Lung (tissue), 12 donors: ENCODE results near the gene PISD. TPM values are rescaled to one million over a fixed set of nuclear protein-coding genes. Genes with fewer than 3 reads are reported as not detected.

Experiments
- ATAC-seq: fragments of 200-7000 bp; cut with Tn5 transposase; one replicate; pipeline ENCODE4 v1.9.1; 2020; ENCODE audit warnings: moderate number of reproducible peaks; ENCODE audit not compliant: insufficient read depth, low FRiP score
- DNase-seq, 3 donors: peaks; one replicate each; pipeline ENCODE4 v3.0.0-alpha.2; 2013 to 2017
- H3K27ac ChIP-seq, 2 donors: one replicate each; pipeline ENCODE4 v1.5.1; 2013; ENCODE audit warnings: mild to moderate bottlenecking in 2 of 2, moderate library complexity in 2 of 2, control low read depth in 1 of 2, inconsistent platforms in 1 of 2, low read depth in 1 of 2, low read length in 1 of 2
- H3K27me3 ChIP-seq, 3 donors: one replicate each; pipeline ENCODE4 v1.5.1; 2013; ENCODE audit warnings: low read length in 2 of 3; ENCODE audit not compliant: control insufficient read depth in 3 of 3, insufficient read depth in 3 of 3
- H3K36me3 ChIP-seq, 4 donors: one replicate each; pipeline ENCODE4 v1.5.1; 2013; ENCODE audit warnings: low read length in 4 of 4, mild to moderate bottlenecking in 1 of 4, moderate library complexity in 1 of 4; ENCODE audit not compliant: control insufficient read depth in 4 of 4, insufficient read depth in 4 of 4
- H3K4me1 ChIP-seq, 5 donors: one replicate each; pipeline ENCODE4 v1.5.1; 2013; ENCODE audit warnings: low read length in 5 of 5, mild to moderate bottlenecking in 2 of 5, moderate library complexity in 1 of 5; ENCODE audit not compliant: control insufficient read depth in 5 of 5, insufficient read depth in 5 of 5
- H3K4me3 ChIP-seq: one replicate; pipeline ENCODE4 v1.5.1; 2013; ENCODE audit warnings: mild to moderate bottlenecking, control low read depth, moderate library complexity
- H3K9ac ChIP-seq, 2 donors: one replicate each; pipeline ENCODE4 v1.5.1; 2013; ENCODE audit warnings: low read length in 2 of 2, control low read depth in 1 of 2; ENCODE audit not compliant: insufficient read depth in 1 of 2
- H3K9me3 ChIP-seq, 4 donors: one replicate each; pipeline ENCODE4 v1.5.1; 2013; ENCODE audit warnings: low read length in 3 of 4, mild to moderate bottlenecking in 1 of 4, moderate library complexity in 1 of 4; ENCODE audit not compliant: control insufficient read depth in 4 of 4, insufficient read depth in 3 of 4
- WGBS, 2 donors: extraction: QIAGEN DNeasy Blood & Tissue Kit; methylation state at CpG; one replicate each; pipeline ENCODE4 v1.1.7; 2013; 5-methylcytosine and 5-hydroxymethylcytosine counted together
- polyA plus RNA-seq, 2 donors: library from polyadenylated mRNA; stranded (reverse); fragments of 200-250 nt; gene quantifications; one replicate each; pipeline ENCODE4 v1.2.1, GENCODE V29; 2013
- total RNA-seq, 2 donors: library from RNA; depleted of rRNA in 1 of 2; stranded (reverse); fragments of >200 nt in 1 of 2; gene quantifications; one replicate each; pipeline ENCODE4 v1.2.1, GENCODE V29; 2014 to 2021
- TF ChIP-seq, protein P1 (sequence below): IDR thresholded peaks from 2 replicates; pipeline ENCODE4 v1.5.1; 2012; ENCODE audit warnings: mild to moderate bottlenecking; ENCODE audit errors: control extremely low read depth, extremely low read depth
- donor health status: control.
- donor health status: control.
- donor health status: Bipolar disorder and iron deficiency.
- donor health status: healthy.
- donor health status: DM: yes; HTN: yes; CAD: no.

Gene PISD
- total and polyA plus RNA-seq, 4 donors = 25.7 to 94.6 (median 46.8) TPM

- Histone ChIP-seq H3K27ac (peak overlapping the region in 1 of 2 donors; percentile 9), H3K36me3 (peaks cover 0 to 56% (median 5%) of the 10 kb centered on the region in 4 donors)
Observed at GRCh38 chr22:31616315-31616980, 45.6 kb downstream of the PISD start.

GRCh38 chr22:31615940-31616314 lies 46.1 kb downstream of the PISD start:
- no peaks in the 10 kb centered on the region for H3K27me3 ChIP-seq
- H3K9ac ChIP-seq = no peak overlapping the region
- no peak for ATAC-seq
- H3K9me3 ChIP-seq = no peaks in the 10 kb centered on the region
- peaks cover 0 to 55% (median 5%) of the 10 kb centered on the region in 4 donors for H3K36me3 ChIP-seq
- no peak for DNase-seq
- WGBS, 2 donors = 43 to 53% methylated on average over 4 of the region's 4 CpGs
- H3K27ac ChIP-seq = peak overlapping the region in 1 of 2 donors; percentile 40
- TF ChIP-seq, protein P1, sequence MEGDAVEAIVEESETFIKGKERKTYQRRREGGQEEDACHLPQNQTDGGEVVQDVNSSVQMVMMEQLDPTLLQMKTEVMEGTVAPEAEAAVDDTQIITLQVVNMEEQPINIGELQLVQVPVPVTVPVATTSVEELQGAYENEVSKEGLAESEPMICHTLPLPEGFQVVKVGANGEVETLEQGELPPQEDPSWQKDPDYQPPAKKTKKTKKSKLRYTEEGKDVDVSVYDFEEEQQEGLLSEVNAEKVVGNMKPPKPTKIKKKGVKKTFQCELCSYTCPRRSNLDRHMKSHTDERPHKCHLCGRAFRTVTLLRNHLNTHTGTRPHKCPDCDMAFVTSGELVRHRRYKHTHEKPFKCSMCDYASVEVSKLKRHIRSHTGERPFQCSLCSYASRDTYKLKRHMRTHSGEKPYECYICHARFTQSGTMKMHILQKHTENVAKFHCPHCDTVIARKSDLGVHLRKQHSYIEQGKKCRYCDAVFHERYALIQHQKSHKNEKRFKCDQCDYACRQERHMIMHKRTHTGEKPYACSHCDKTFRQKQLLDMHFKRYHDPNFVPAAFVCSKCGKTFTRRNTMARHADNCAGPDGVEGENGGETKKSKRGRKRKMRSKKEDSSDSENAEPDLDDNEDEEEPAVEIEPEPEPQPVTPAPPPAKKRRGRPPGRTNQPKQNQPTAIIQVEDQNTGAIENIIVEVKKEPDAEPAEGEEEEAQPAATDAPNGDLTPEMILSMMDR = no peak
- peaks cover 0 to 20% (median 1%) of the 10 kb centered on the region in 5 donors for H3K4me1 ChIP-seq
- H3K4me3 ChIP-seq = no peak overlapping the region

More at GRCh38 chr22:31616315-31616980, 45.6 kb downstream of the PISD start:
- Histone ChIP-seq H3K9me3 (no peaks in the 10 kb centered on the region), H3K4me3 (no peak overlapping the region), H3K27me3 (no peaks in the 10 kb centered on the region), H3K4me1 (peaks cover 0 to 17% (median 0%) of the 10 kb centered on the region in 5 donors), H3K9ac (no peak overlapping the region)
- WGBS, 2 donors = 59 to 78% methylated on average over 9 of the region's 9 CpGs
- ATAC-seq (no peak), DNase-seq (no peak)
- TF ChIP-seq, protein P1 = no peak

DNA sequence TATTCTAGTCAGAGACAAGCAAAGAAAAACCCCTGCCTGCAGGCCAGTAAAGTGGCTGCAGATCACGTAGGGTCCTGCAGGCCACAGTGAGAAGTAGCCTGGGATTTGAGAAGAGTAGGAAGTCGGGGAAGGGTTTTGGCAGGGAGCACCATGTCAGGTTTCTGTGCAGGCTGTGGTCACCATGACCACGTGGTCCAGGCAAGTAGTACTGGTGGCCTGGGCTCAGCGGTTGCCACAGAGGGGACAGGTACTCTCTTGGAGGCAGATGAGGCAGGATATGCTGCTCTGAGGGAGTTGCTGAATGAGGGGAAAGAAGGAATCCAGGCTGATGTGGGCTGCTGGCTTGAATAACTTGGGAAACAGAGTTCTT lies 46.5 kb downstream of the PISD start:
- no peaks in the 10 kb centered on the region for H3K9me3 ChIP-seq
- H3K4me1 ChIP-seq = peaks cover 0 to 20% (median 5%) of the 10 kb centered on the region in 5 donors
- TF ChIP-seq, protein P1 = no peak
- H3K9ac ChIP-seq = no peak overlapping the region
- no peaks in the 10 kb centered on the region for H3K27me3 ChIP-seq
- no peak overlapping the region for H3K4me3 ChIP-seq
- DNase-seq (no peak), ATAC-seq (no peak)
- H3K27ac ChIP-seq = peak overlapping the region in 1 of 2 donors; percentile 40
- 54 to 65% methylated on average over 4 of the region's 4 CpGs for WGBS, 2 donors
- H3K36me3 ChIP-seq = peaks cover 0 to 50% (median 5%) of the 10 kb centered on the region in 4 donors
